Breast epithelium (tissue), 4 donors: ENCODE results near the gene CCDC34. TPM values are rescaled to one million over a fixed set of nuclear protein-coding genes. Genes with fewer than 3 reads are reported as not detected.

Experiments
- DNase-seq, 2 donors: peaks; one replicate each; pipeline ENCODE4 v3.0.0-alpha.2; 2019; ENCODE audit warnings: low spot score in 2 of 2
- H3K27ac ChIP-seq, 2 donors: fragments of 200-600 bp; sonication (generic) in 1 of 2; one replicate each; pipeline ENCODE4 v1.5.1; 2016 to 2019; ENCODE audit warnings: mild to moderate bottlenecking in 1 of 2
- H3K27me3 ChIP-seq, 2 donors: fragments of 200-600 bp; sonication (generic) in 1 of 2; one replicate each; pipeline versions ENCODE4 v1.5.1 to v1.6.0; 2017 to 2019; ENCODE audit warnings: control low read depth in 1 of 2, mild to moderate bottlenecking in 1 of 2
- H3K36me3 ChIP-seq: fragments of 200-600 bp; one replicate; pipeline ENCODE4 v1.5.1; 2019
- H3K4me1 ChIP-seq, 2 donors: fragments of 200-600 bp; sonication (generic); one replicate each; pipeline ENCODE4 v1.5.1; 2016 to 2019; ENCODE audit warnings: control low read depth in 1 of 2
- H3K4me3 ChIP-seq, 3 donors: fragments of 200-600 bp; sonication (generic); 1 replicate in 2 of 3; 2 replicates in 1 of 3; pipeline ENCODE4 v1.5.1; 2016 to 2019; ENCODE audit warnings: mild to moderate bottlenecking in 3 of 3, moderate library complexity in 2 of 3
- H3K9me3 ChIP-seq, 2 donors: fragments of 200-600 bp; sonication (generic) in 1 of 2; one replicate each; pipeline ENCODE4 v1.5.1; 2016 to 2019; ENCODE audit warnings: control low read depth in 1 of 2
- CTCF ChIP-seq, 3 donors: fragments of 450-650 bp; IDR thresholded peaks; one replicate each; pipeline ENCODE4 v1.5.1; 2016 to 2017; ENCODE audit warnings: antibody characterized with exemption in 3 of 3, mild to moderate bottlenecking in 3 of 3, moderate library complexity in 3 of 3
- POLR2A ChIP-seq: fragments of 450-650 bp; IDR thresholded peaks from one replicate; pipeline ENCODE4 v1.6.1; 2016; ENCODE audit warnings: antibody characterized with exemption, mild to moderate bottlenecking, moderate library complexity
- POLR2AphosphoS5 ChIP-seq, 3 donors: sonication (generic); formaldehyde crosslinking; IDR thresholded peaks; one replicate each; pipeline ENCODE4 v1.6.1; 2017; ENCODE audit warnings: antibody characterized with exemption in 3 of 3
- intact Hi-C: fragments of 100-400 bp; cut with DNase I; formaldehyde crosslinking; loops from one replicate; pipeline ENCODE4 v1.15.1; 2023; ENCODE audit warnings: low total_unique reads
- total RNA-seq, 3 donors: library from RNA; depleted of rRNA; stranded (reverse); fragments of >200 nt; gene quantifications; one replicate each; pipeline ENCODE4 v1.1.0, GENCODE V29; 2016

The CCDC34 gene
- total RNA-seq, 3 donors from 2014 or later: 2.2 to 9.7 (median 4.9) TPM

GRCh38 chr11:27375370-27375769, 12.4 kb upstream of the CCDC34 start:
- no peaks in the 10 kb centered on the region for H3K36me3 ChIP-seq
- no peaks in the 10 kb centered on the region for H3K9me3 ChIP-seq
- no peak for DNase-seq
- no peaks in the 10 kb centered on the region for H3K27me3 ChIP-seq
- no peak overlapping the region for H3K4me3 ChIP-seq
- TF ChIP-seq CTCF (IDR thresholded peaks at IDR 0.05) (no peak), POLR2A (no peak)
- no peak overlapping the region for H3K27ac ChIP-seq
- intact Hi-C loops: no loop called here
- H3K4me1 ChIP-seq: no peaks in the 10 kb centered on the region

DNA sequence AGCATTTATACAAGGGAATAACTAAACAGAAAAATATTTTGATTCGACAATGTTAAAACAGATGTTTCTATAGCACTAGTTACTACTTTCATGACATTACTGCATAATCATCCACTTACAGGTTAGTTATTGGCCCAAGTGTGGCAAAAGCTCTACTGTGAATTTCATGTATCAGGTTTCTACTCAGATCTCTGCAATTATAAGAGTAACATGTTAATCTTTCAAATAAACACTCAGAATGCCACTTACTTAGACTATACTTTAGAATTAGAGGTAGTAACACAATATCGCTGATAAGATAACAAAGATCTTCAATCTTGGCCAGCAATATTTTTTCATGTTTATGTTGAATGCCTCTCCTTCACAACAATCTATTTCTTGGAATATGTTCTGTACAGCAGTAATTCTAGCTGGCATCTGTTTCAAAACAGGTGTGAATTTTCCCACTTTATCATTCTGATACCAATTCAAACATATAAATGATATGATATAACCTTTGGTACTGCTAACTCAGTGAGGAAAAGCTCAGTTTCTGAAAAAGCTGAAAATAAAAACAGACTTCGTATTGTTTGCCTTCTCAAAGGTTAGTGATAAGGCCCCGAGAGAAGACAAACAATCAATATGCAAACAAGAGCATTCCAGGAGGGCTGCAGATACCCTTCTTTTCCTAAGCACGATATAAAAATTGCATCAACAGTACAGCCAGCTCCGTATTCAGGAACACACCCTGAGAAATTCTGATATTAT, 11.0 kb upstream of the CCDC34 start:
- TF ChIP-seq CTCF (IDR thresholded peaks at IDR 0.05) (no peak), POLR2A (no peak), POLR2AphosphoS5 (IDR thresholded peaks at IDR 0.05) (no peak)
- H3K36me3 ChIP-seq: no peaks in the 10 kb centered on the region
- no peaks in the 10 kb centered on the region for H3K27me3 ChIP-seq
- no peaks in the 10 kb centered on the region for H3K4me1 ChIP-seq
- DNase-seq: no peak
- no peak overlapping the region for H3K27ac ChIP-seq
- intact Hi-C loops: no loop called here
- H3K4me3 ChIP-seq: no peak overlapping the region
- H3K9me3 ChIP-seq: no peaks in the 10 kb centered on the region

GRCh38 chr11:27373392-27373791, 10.4 kb upstream of the CCDC34 start:
- TF ChIP-seq POLR2A (no peak), CTCF (IDR thresholded peaks at IDR 0.05) (no peak), POLR2AphosphoS5 (IDR thresholded peaks at IDR 0.05) (no peak)
- intact Hi-C loops: no loop called here
- no peak overlapping the region for H3K27ac ChIP-seq
- no peak for DNase-seq
- no peaks in the 10 kb centered on the region for H3K4me1 ChIP-seq
- H3K36me3 ChIP-seq: no peaks in the 10 kb centered on the region
- H3K9me3 ChIP-seq: no peaks in the 10 kb centered on the region
- H3K4me3 ChIP-seq: no peak overlapping the region
- H3K27me3 ChIP-seq: no peaks in the 10 kb centered on the region

DNA sequence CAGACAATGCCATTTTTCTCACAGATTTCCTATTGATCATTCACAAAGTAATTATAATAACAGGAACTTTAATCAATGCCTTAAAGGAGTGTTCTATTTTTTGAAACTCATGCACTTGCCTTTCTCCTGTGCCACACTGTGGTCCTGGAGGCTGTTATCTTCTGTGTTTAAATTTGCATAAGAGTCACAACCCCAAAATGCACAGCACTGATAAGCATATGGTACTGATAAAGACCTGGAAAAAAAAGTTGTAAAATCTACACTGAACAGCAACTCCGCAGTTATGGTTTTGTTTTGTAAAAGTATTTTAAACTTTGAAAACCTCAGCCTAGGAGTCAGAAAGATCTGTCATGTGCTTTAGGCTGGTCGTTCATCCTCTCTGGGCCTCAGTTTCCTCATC, 9.1 kb upstream of the CCDC34 start:
- intact Hi-C loops: no loop called here
- no peaks in the 10 kb centered on the region for H3K27me3 ChIP-seq
- H3K9me3 ChIP-seq: no peaks in the 10 kb centered on the region
- H3K27ac ChIP-seq: no peak overlapping the region
- TF ChIP-seq POLR2AphosphoS5 (IDR thresholded peaks at IDR 0.05) (no peak), POLR2A (no peak), CTCF (IDR thresholded peaks at IDR 0.05) (no peak)
- H3K4me3 ChIP-seq: no peak overlapping the region
- H3K4me1 ChIP-seq: no peaks in the 10 kb centered on the region
- H3K36me3 ChIP-seq: no peaks in the 10 kb centered on the region
- no peak for DNase-seq

DNA sequence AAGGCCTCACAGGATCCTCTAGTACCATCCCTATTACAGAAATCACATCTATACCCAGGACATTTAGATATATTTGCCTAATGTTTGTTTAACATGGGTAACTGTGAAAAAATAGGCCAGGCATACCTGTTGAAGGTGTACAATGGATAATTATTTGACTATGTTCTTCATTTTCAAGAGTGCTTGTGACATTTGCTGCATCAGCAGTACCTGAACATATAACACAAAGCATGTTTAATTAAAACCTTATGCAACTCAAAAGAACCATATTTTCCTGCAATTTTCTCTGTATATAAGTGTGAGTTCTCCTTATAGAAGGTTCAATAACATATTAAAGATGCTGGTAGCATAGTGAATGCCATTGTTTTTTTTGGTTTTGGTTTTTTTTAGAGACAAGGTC, 8.5 kb upstream of the CCDC34 start:
- intact Hi-C loops: no loop called here
- no peaks in the 10 kb centered on the region for H3K9me3 ChIP-seq
- no peak overlapping the region for H3K27ac ChIP-seq
- DNase-seq: no peak
- TF ChIP-seq POLR2AphosphoS5 (IDR thresholded peaks at IDR 0.05): no peak
- TF ChIP-seq POLR2A: no peak
- no peak for TF ChIP-seq CTCF (IDR thresholded peaks at IDR 0.05)
- no peaks in the 10 kb centered on the region for H3K36me3 ChIP-seq
- no peaks in the 10 kb centered on the region for H3K27me3 ChIP-seq
- no peak overlapping the region for H3K4me3 ChIP-seq
- H3K4me1 ChIP-seq: no peaks in the 10 kb centered on the region
